HCT116 (cell line): ENCODE data around the gene PDLIM5. TPM values are rescaled to one million over a fixed set of nuclear protein-coding genes. Genes with fewer than 3 reads are reported as not detected.

Experiments used
- ATAC-seq: fragments of 200-7000 bp; cut with Tn5 transposase; 2 replicates; pipeline ENCODE4 v1.9.1; 2020; ENCODE audit warnings: mild to moderate bottlenecking, moderate library complexity
- BruUV-seq: library from RNA; stranded (reverse); fragments of 400-500 nt; replicated peaks from 2 replicates; lab custom pipeline; 2021; lab: Mats Ljungman, UMichigan
- CTCF ChIA-PET: fragments of 300-600 bp; sonication (Branson Sonifier 250); formaldehyde crosslinking; loops from one replicate; lab custom pipeline; 2021; ENCODE audit warnings: antibody characterized with exemption; lab: Charles Lee
- POLR2A ChIA-PET: fragments of 300-600, 350-600 bp; sonication (Branson Sonifier 250); formaldehyde crosslinking; loops from one replicate; lab custom pipeline; 2021; ENCODE audit warnings: antibody characterized with exemption; lab: Charles Lee
- RAD21 ChIA-PET, 2 experiments: fragments of 300-600 bp; sonication (Branson Sonifier 250); formaldehyde crosslinking; loops; one replicate each; lab custom pipeline; 2023; ENCODE audit warnings: low total read pairs in 2 of 2; ENCODE audit not compliant: uncharacterized antibody in 2 of 2, unreplicated experiment in 2 of 2, low non-redundant PET in 1 of 2; lab: Charles Lee
- DNase-seq: peaks from one replicate; pipeline ENCODE4 v3.0.0-alpha.2; 2010; ENCODE audit warnings: low read depth, low spot score
- H2AFZ ChIP-seq: fragments of 200-600 bp; shearing (Covaris generic), sonication (generic); 2 replicates; pipeline ENCODE4 v1.6.1; 2017; ENCODE audit warnings: low read depth, mixed run types, mixed read lengths, antibody characterized with exemption, low read length; ENCODE audit not compliant: poor library complexity, severe bottlenecking
- H3K27ac ChIP-seq: 2 replicates; pipeline ENCODE4 v1.5.1; 2012; ENCODE audit warnings: low read depth, low read length
- H3K27me3 ChIP-seq: fragments of 200-600 bp; sonication (generic); 2 replicates; pipeline ENCODE4 v1.6.1; 2016; ENCODE audit warnings: mixed run types, low read length, mixed read lengths; ENCODE audit not compliant: insufficient read depth
- H3K36me3 ChIP-seq, 2 experiments: fragments of 200-500 bp in 1 of 2; fragments of 200-600 bp in 1 of 2; sonication (Bioruptor generic) in 1 of 2; sonication (generic) in 1 of 2; 2 replicates each; pipeline versions ENCODE4 v1.5.1 to v1.6.1; 2014 to 2016; ENCODE audit warnings: low read length in 2 of 2, inconsistent platforms in 1 of 2, mixed read lengths in 1 of 2, mixed run types in 1 of 2; ENCODE audit not compliant: insufficient read depth in 2 of 2, control insufficient read depth in 1 of 2
- H3K4me1 ChIP-seq, 2 experiments: fragments of 200-600 bp in 1 of 2; sonication (generic) in 1 of 2; 2 replicates each; pipeline versions ENCODE4 v1.5.1 to v1.6.1; 2012 to 2017; ENCODE audit warnings: low read length in 2 of 2, inconsistent platforms in 1 of 2, mild to moderate bottlenecking in 1 of 2, mixed read lengths in 1 of 2, mixed run types in 1 of 2, moderate library complexity in 1 of 2; ENCODE audit not compliant: insufficient read depth in 2 of 2, control insufficient read depth in 1 of 2
- H3K4me2 ChIP-seq: fragments of 200-600 bp; sonication (generic); 2 replicates; pipeline ENCODE4 v1.6.1; 2017; ENCODE audit warnings: mixed run types, low read length, mixed read lengths
- H3K4me3 ChIP-seq, 2 experiments: fragments of 200-600 bp in 1 of 2; sonication (generic) in 1 of 2; replicated peaks in 1 of 2; 2 replicates each; pipeline ENCODE4 v1.5.1; 2011 to 2016; ENCODE audit warnings: low read length in 2 of 2, control low read depth in 1 of 2, low read depth in 1 of 2, mild to moderate bottlenecking in 1 of 2, mixed read lengths in 1 of 2, mixed run types in 1 of 2
- H3K79me2 ChIP-seq: fragments of 200-600 bp; sonication (generic); 2 replicates; pipeline ENCODE4 v1.6.1; 2017; ENCODE audit warnings: mild to moderate bottlenecking, mixed run types, low read length, moderate library complexity, mixed read lengths; ENCODE audit not compliant: insufficient read depth
- H3K9ac ChIP-seq: fragments of 200-600 bp; sonication (generic); 2 replicates; pipeline ENCODE4 v1.6.1; 2016; ENCODE audit warnings: low read length, mixed read lengths
- H3K9me2 ChIP-seq: fragments of 200-600 bp; sonication (generic), shearing (Covaris generic); 2 replicates; pipeline ENCODE4 v1.6.1; 2017; ENCODE audit warnings: mixed run types, mild to moderate bottlenecking, moderate library complexity; ENCODE audit not compliant: insufficient read depth
- H3K9me3 ChIP-seq, 2 experiments: fragments of 200-500 bp in 1 of 2; fragments of 200-600 bp in 1 of 2; sonication (Bioruptor generic) in 1 of 2; sonication (generic) in 1 of 2; 2 replicates each; pipeline ENCODE4 v1.6.1; 2014 to 2017; ENCODE audit warnings: low read length in 2 of 2, mixed read lengths in 2 of 2, inconsistent platforms in 1 of 2, low read depth in 1 of 2, mild to moderate bottlenecking in 1 of 2, mixed run types in 1 of 2, moderate library complexity in 1 of 2; ENCODE audit not compliant: control insufficient read depth in 1 of 2, insufficient read depth in 1 of 2
- H4K20me1 ChIP-seq: fragments of 200-600 bp; sonication (generic), shearing (Covaris generic); 2 replicates; pipeline ENCODE4 v1.6.1; 2017; ENCODE audit warnings: mixed run types, mild to moderate bottlenecking, moderate library complexity; ENCODE audit not compliant: insufficient read depth
- CBX3 ChIP-seq: IDR thresholded peaks from 2 replicates; pipeline ENCODE4 v1.6.1; 2012; ENCODE audit warnings: low read depth
- CEBPB ChIP-seq: IDR thresholded peaks from 2 replicates; pipeline ENCODE4 v1.6.1; 2012; ENCODE audit warnings: low read depth
- EGR1 ChIP-seq: IDR thresholded peaks from 2 replicates; pipeline ENCODE4 v1.6.1; 2012; ENCODE audit warnings: low read depth
- ELF1 ChIP-seq: IDR thresholded peaks from 2 replicates; pipeline ENCODE4 v1.6.1; 2012; ENCODE audit warnings: low read depth, borderline replicate concordance
- EZH2 ChIP-seq: fragments of 200-600 bp; sonication (generic); IDR thresholded peaks from 2 replicates; pipeline ENCODE4 v1.6.1; 2017; ENCODE audit warnings: antibody characterized with exemption, mixed run types
- FOSL1 ChIP-seq: IDR thresholded peaks from 2 replicates; pipeline ENCODE4 v1.6.1; 2012; ENCODE audit warnings: low read depth
- REST ChIP-seq: IDR thresholded peaks from 2 replicates; pipeline ENCODE4 v1.6.1; 2012; ENCODE audit warnings: low read depth
- SIN3A ChIP-seq: IDR thresholded peaks from 2 replicates; pipeline ENCODE4 v1.6.1; 2012; ENCODE audit warnings: low read depth
- SRF ChIP-seq: IDR thresholded peaks from 2 replicates; pipeline ENCODE4 v1.6.1; 2012; ENCODE audit warnings: low read depth
- ZBTB33 ChIP-seq: IDR thresholded peaks from 2 replicates; pipeline ENCODE4 v1.6.1; 2011; ENCODE audit warnings: mild to moderate bottlenecking, low read length, moderate library complexity; ENCODE audit not compliant: insufficient replicate concordance; ENCODE audit errors: extremely low read depth
- intact Hi-C: fragments of 100-400 bp; cut with micrococcal nuclease; formaldehyde crosslinking; loops from 2 replicates; pipeline ENCODE4 v1.10.0; 2022
- total RNA-seq: library from RNA; stranded (reverse); gene quantifications from one replicate; pipeline ENCODE4 v1.2.1, GENCODE V29; 2021; ENCODE audit not compliant: unreplicated experiment

Gene PDLIM5
- total RNA-seq, 1 experiment from 2014 or later: 130 TPM

- H3K4me2 ChIP-seq: no peak overlapping the region
- H3K27me3 ChIP-seq: no peaks in the 10 kb centered on the region
- H3K79me2 ChIP-seq: no peaks in the 10 kb centered on the region
- DNase-seq: no peak
- ChIA-PET CTCF (no interaction called here), POLR2A (no interaction called here), RAD21 (no interaction called here)
- H3K9ac ChIP-seq: no peak overlapping the region
- intact Hi-C loops: no loop called here
- H3K36me3 ChIP-seq: no peaks in the 10 kb centered on the region
- H3K9me2 ChIP-seq: no peaks in the 10 kb centered on the region
- no TSS peak for BruUV-seq
- TF ChIP-seq EZH2: no peak
- TF ChIP-seq CEBPB: no peak
- TF ChIP-seq FOSL1: no peak
- no peak for TF ChIP-seq CBX3
- TF ChIP-seq SRF: no peak
- no peak for TF ChIP-seq EGR1
- no peak for TF ChIP-seq ELF1
- TF ChIP-seq, all 23 proteins: peak for 0
- H3K27ac ChIP-seq: no peak overlapping the region
- H3K9me3 ChIP-seq: no peaks in the 10 kb centered on the region
- peaks cover 3 to 8% of the 10 kb centered on the region in 2 experiments; a peak in 3 of 4 replicates for H3K4me1 ChIP-seq
- peak overlapping the region; percentile 83 for H2AFZ ChIP-seq
- no peaks in the 10 kb centered on the region for H4K20me1 ChIP-seq
- peak; percentile 69 for ATAC-seq
- H3K4me3 ChIP-seq: no peak overlapping the region
These were observed 9.5 kb upstream of the PDLIM5 start for GRCh38 chr4:94442251-94442650.

GRCh38 chr4:94446386-94446785 lies 5.4 kb upstream of the PDLIM5 start:
- ATAC-seq: no peak
- no peak overlapping the region for H3K9ac ChIP-seq
- H3K27ac ChIP-seq: peak overlapping the region; percentile 54; the same call in 1 of the 2 replicates

More at GRCh38 chr4:94446386-94446785, 5.4 kb upstream of the PDLIM5 start:
- CTCF ChIA-PET: no interaction called here
- TF ChIP-seq REST (no peak), SRF (no peak), FOSL1 (no peak), SIN3A (no peak), EGR1 (no peak), ZBTB33 (no peak)
- TF ChIP-seq, all 23 proteins: peak for 0
- ChIA-PET RAD21 (no interaction called here), POLR2A (no interaction called here)
- Histone ChIP-seq H3K9me2 (no peaks in the 10 kb centered on the region), H3K4me3 (no peak overlapping the region), H4K20me1 (no peaks in the 10 kb centered on the region), H3K9me3 (no peaks in the 10 kb centered on the region), H3K27me3 (no peaks in the 10 kb centered on the region), H3K79me2 (no peaks in the 10 kb centered on the region), H3K4me1 (peaks cover 15 to 33% of the 10 kb centered on the region in 2 experiments; a peak in 3 of 4 replicates), H2AFZ (peak overlapping the region; percentile 66), H3K36me3 (no peaks in the 10 kb centered on the region), H3K4me2 (no peak overlapping the region)
- BruUV-seq: no TSS peak
- intact Hi-C loops: no loop called here
- DNase-seq: no peak
